ENCODE data around the gene HNRNPH2. TPM values are rescaled to one million over a fixed set of nuclear protein-coding genes. Genes with fewer than 3 reads are reported as not detected.

Gene HNRNPH2
- total RNA-seq, 1 experiment from 2014 or later: 49.8 TPM

DNA sequence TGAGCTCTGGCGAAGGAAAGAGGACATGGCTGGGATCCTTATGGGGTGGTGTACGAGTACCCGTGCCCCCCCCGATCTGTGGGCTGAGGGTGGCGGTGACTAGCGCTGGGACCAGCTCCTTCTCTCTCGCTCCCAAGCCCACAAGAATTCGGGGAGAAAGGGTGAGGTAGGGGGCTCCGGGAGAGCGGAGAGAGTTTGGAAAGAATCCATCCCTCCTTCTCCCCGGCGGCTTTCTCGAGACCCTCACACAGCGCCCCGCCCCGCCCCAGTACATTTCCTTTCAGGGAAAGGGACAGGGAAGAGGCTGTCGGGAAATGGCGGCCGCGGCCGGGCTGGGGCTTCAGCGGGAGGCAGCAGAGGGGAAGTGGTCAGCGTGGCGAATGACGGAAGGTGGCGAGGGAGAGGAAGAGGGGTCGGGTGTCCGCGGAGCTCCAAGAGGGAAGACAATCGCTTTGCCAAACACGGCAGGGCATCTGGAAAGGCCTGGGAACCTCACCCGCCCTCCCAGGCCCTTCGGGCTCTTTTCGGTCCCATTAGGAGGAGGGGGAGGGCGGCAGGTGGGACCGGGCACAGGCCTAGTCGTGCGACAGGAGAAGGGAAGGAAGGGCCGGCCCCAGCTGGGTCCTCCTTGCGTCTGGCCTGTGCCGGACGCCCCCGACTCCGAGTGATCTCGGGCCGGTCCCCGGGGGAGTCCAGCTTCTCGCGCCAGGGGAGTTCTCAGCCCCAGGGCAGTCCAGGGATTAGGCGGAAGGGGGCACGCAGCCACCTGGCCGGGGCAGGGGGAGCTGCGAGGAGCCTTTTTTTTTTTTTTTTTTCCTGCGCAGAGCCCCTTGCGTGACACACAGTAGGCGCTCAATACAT, 10.2 kb downstream of the HNRNPH2 start:
- Histone ChIP-seq H3K9ac (ENCODE audit: low read length) (no peak overlapping the region), H3K4me3 (replicated peaks in 1 of 2; ENCODE audit: low read depth in 1 of 2, low read length in 2 of 2) (no peak overlapping the region), H3K4me1 (ENCODE audit: control insufficient read depth in 1 of 2, insufficient read depth in 2 of 2, low read length in 2 of 2) (no peaks in the 10 kb centered on the region), H3K79me2 (ENCODE audit: insufficient read depth, low read length) (peaks cover 8% of the 10 kb centered on the region; the same call in 1 of the 2 replicates), H3K4me2 (ENCODE audit: low read length) (no peak overlapping the region), H3K9me2 (ENCODE audit: insufficient read depth) (no peaks in the 10 kb centered on the region), H3K27me3 (ENCODE audit: insufficient read depth, low read length) (no peaks in the 10 kb centered on the region), H3K9me3 (ENCODE audit: control insufficient read depth in 1 of 2, insufficient read depth in 1 of 2, low read depth in 1 of 2, low read length in 2 of 2) (no peaks in the 10 kb centered on the region), H3K27ac (ENCODE audit: low read depth, low read length) (no peak overlapping the region), H4K20me1 (ENCODE audit: insufficient read depth) (no peaks in the 10 kb centered on the region), H3K36me3 (ENCODE audit: control insufficient read depth in 1 of 2, insufficient read depth in 2 of 2, low read length in 2 of 2) (peaks cover 0 to 2% of the 10 kb centered on the region in 2 experiments; a peak in 1 of 4 replicates), H2AFZ (ENCODE audit: low read depth, low read length, poor library complexity, severe bottlenecking) (no peak overlapping the region)
- RAD21 ChIA-PET (ENCODE audit: low non-redundant PET in 1 of 2, low total read pairs in 2 of 2, uncharacterized antibody in 2 of 2, unreplicated experiment in 2 of 2): no interaction called here
- intact Hi-C loops (cut with micrococcal nuclease): loop anchor here (5.0 kb wide), 1 partner anchor 179 kb away; no protein-coding TSS in a partner anchor
- DNase-seq (ENCODE audit: low read depth, low spot score): no peak
- POLR2A ChIA-PET: no interaction called here
- TF ChIP-seq, protein P1, sequence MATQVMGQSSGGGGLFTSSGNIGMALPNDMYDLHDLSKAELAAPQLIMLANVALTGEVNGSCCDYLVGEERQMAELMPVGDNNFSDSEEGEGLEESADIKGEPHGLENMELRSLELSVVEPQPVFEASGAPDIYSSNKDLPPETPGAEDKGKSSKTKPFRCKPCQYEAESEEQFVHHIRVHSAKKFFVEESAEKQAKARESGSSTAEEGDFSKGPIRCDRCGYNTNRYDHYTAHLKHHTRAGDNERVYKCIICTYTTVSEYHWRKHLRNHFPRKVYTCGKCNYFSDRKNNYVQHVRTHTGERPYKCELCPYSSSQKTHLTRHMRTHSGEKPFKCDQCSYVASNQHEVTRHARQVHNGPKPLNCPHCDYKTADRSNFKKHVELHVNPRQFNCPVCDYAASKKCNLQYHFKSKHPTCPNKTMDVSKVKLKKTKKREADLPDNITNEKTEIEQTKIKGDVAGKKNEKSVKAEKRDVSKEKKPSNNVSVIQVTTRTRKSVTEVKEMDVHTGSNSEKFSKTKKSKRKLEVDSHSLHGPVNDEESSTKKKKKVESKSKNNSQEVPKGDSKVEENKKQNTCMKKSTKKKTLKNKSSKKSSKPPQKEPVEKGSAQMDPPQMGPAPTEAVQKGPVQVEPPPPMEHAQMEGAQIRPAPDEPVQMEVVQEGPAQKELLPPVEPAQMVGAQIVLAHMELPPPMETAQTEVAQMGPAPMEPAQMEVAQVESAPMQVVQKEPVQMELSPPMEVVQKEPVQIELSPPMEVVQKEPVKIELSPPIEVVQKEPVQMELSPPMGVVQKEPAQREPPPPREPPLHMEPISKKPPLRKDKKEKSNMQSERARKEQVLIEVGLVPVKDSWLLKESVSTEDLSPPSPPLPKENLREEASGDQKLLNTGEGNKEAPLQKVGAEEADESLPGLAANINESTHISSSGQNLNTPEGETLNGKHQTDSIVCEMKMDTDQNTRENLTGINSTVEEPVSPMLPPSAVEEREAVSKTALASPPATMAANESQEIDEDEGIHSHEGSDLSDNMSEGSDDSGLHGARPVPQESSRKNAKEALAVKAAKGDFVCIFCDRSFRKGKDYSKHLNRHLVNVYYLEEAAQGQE (IDR thresholded peaks at IDR 0.05; ENCODE audit: low read depth): no peak
- no peak for TF ChIP-seq POLR2AphosphoS5 (IDR thresholded peaks at IDR 0.05; ENCODE audit: low read depth, low read length)
- no peak for TF ChIP-seq ZFX (IDR thresholded peaks at IDR 0.05)
- no peak for TF ChIP-seq EZH2 (IDR thresholded peaks at IDR 0.05)
- TF ChIP-seq TCF7L2 (IDR thresholded peaks at IDR 0.05; ENCODE audit: borderline replicate concordance, extremely low read depth, insufficient read depth, insufficient read length): no peak
- TF ChIP-seq SRF (IDR thresholded peaks at IDR 0.05; ENCODE audit: low read depth): no peak
- TF ChIP-seq, protein P2, sequence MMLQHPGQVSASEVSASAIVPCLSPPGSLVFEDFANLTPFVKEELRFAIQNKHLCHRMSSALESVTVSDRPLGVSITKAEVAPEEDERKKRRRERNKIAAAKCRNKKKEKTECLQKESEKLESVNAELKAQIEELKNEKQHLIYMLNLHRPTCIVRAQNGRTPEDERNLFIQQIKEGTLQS (IDR thresholded peaks at IDR 0.05): no peak
- TF ChIP-seq FOSL1 (IDR thresholded peaks at IDR 0.05; ENCODE audit: low read depth): no peak
- no TSS peak for BruUV-seq (replicated peaks)
- no peak for ATAC-seq
- CTCF ChIA-PET: interaction anchor here (1.1 kb wide), 1 partner anchor 340 kb away, joined by 3 read pairs; no protein-coding TSS in a partner anchor

Data from HCT116 (cell line).